Measurements from ENCODE around the gene NTN5. TPM values are rescaled to one million over a fixed set of nuclear protein-coding genes. Genes with fewer than 3 reads are reported as not detected.

NTN5 gene
- total and polyA plus RNA-seq, 4 donors: 0.10 to 2.3 (median 0.90) TPM

DNA sequence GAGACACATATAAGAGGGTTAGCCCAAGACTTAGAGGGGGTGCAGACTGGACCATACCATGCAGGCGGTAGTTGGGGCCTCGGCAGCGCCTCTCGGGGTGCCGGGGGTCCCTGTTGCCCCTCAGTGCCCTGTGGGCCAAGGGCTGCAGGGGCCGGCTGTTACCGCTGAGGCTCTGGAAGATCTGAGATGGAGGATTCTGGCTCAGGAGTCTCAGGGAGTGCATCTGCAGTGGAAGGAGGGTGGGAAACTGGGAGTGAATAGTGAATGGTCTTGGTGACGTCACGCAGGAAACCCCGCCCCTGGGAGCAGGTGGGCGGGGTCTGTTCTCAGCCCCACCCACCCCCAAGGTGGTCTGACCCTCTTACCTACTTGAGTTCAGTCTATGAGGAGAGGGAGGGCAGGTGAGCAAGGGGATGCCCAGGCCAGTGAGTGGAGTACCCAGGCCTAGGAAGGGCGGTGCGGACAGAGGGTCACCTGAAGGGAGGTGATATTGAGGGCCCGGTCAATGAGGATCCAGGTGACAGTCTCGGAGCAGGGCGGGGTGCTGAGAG, 33.9 kb downstream of the NTN5 start:
- Histone ChIP-seq H3K9me3 (ENCODE audit: control insufficient read depth, insufficient read depth, low read length) (no peaks in the 10 kb centered on the region), H3K4me3 (ENCODE audit: low read depth, low read length) (no peak overlapping the region), H3K27me3 (ENCODE audit: control insufficient read depth, insufficient read depth, low read length) (no peaks in the 10 kb centered on the region), H3K4me1 (ENCODE audit: control insufficient read depth, insufficient read depth, low read length) (peaks cover 58% of the 10 kb centered on the region), H3K27ac (ENCODE audit: low read depth, low read length) (peak overlapping the region; percentile 97), H3K36me3 (ENCODE audit: control insufficient read depth, insufficient read depth, low read length) (peaks cover 14% of the 10 kb centered on the region)
- WGBS (ENCODE audit: insufficient coverage): 92% methylated on average over 12 of the region's 16 CpGs
- no peak for DNase-seq (ENCODE audit: low read depth in 4 of 6, low spot score in 6 of 6)

GRCh38 chr19:48637948-48638830, 34.6 kb downstream of the NTN5 start:
- WGBS (ENCODE audit: insufficient coverage): 9% methylated on average over 26 of the region's 29 CpGs
- H3K27ac ChIP-seq (ENCODE audit: low read depth, low read length): peak overlapping the region; percentile 97
- peak in 3 of 6 donors; percentile 88 to 98 (median 97) for DNase-seq (ENCODE audit: low read depth in 4 of 6, low spot score in 6 of 6)
- no peaks in the 10 kb centered on the region for H3K27me3 ChIP-seq (ENCODE audit: control insufficient read depth, insufficient read depth, low read length)
- H3K4me1 ChIP-seq (ENCODE audit: control insufficient read depth, insufficient read depth, low read length): peaks cover 65% of the 10 kb centered on the region
- peak overlapping the region; percentile 75 for H3K4me3 ChIP-seq (ENCODE audit: low read depth, low read length)
- no peaks in the 10 kb centered on the region for H3K9me3 ChIP-seq (ENCODE audit: control insufficient read depth, insufficient read depth, low read length)
- peaks cover 20% of the 10 kb centered on the region for H3K36me3 ChIP-seq (ENCODE audit: control insufficient read depth, insufficient read depth, low read length)

DNA sequence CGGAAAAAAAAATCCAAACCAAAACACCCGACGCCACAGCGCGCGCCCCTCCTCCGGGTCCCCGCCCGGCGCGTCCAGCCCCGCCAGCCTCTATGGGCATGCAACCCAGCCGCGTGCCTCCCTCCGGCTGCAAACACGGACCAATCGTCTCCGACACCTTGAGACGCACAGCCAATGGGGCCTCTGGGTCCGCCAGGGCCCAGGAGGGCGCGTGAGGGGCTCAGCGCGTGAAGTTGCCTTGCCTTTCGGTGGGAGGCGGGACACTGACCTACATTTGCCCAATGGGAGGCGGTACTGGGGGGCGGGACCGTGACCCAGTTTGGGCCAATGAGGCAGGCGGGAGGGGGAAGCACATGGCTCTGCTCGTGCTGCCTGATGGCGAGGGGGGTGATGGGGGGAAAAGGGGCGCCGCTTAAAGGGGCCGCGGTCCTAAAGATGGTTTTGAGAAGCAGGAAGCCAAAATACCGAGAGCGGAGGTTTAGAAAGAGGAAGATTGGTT, 35.3 kb downstream of the NTN5 start:
- Histone ChIP-seq H3K27me3 (ENCODE audit: control insufficient read depth, insufficient read depth, low read length) (no peaks in the 10 kb centered on the region), H3K9me3 (ENCODE audit: control insufficient read depth, insufficient read depth, low read length) (no peaks in the 10 kb centered on the region), H3K4me1 (ENCODE audit: control insufficient read depth, insufficient read depth, low read length) (peaks cover 70% of the 10 kb centered on the region), H3K4me3 (ENCODE audit: low read depth, low read length) (peak overlapping the region; percentile 75), H3K27ac (ENCODE audit: low read depth, low read length) (peak overlapping the region; percentile 97), H3K36me3 (ENCODE audit: control insufficient read depth, insufficient read depth, low read length) (peaks cover 27% of the 10 kb centered on the region)
- DNase-seq (ENCODE audit: low read depth in 4 of 6, low spot score in 6 of 6): peak; percentile 89 to 100 (median 98)
- 0% methylated on average over 27 of the region's 38 CpGs for WGBS (ENCODE audit: insufficient coverage)

DNA sequence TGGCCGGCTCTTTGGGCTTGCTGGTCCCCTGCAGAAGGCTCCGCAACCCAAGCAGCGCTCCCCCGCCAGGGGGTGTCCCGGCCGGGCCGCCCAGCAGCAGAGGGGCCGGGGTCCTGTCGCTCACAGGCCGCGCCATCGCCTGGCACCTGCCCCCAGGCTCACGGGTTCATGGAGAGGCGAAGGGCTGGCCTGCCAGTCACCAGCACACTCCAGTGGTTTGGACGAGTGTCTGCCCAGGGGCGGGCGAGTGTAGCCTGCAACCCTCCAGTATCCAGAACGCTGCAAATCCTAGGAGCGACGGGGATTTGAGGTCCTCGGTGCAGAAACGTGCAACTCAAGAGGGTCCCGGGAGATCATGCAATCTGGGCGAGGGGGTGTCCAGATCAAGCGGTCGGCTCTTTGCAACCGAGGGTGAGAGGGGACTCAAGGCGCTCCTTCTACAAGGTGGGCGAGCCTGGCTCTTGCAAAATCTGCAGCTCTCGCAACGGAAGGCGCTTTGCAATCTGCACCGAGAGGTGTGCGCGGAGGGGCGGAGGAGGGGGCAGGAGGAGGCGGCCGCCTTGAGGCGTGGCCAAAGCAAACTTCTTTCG, 35.9 kb downstream of the NTN5 start, which contains the start of gene DBP:
DBP (minus strand) TSS at position 521 of the 590 bp plus-strand sequence; CDS start at position 136, 385 bp downstream.
- DNase-seq (ENCODE audit: low read depth in 4 of 6, low spot score in 6 of 6): no peak
- peaks cover 73% of the 10 kb centered on the region for H3K4me1 ChIP-seq (ENCODE audit: control insufficient read depth, insufficient read depth, low read length)
- H3K9me3 ChIP-seq (ENCODE audit: control insufficient read depth, insufficient read depth, low read length): no peaks in the 10 kb centered on the region
- peaks cover 32% of the 10 kb centered on the region for H3K36me3 ChIP-seq (ENCODE audit: control insufficient read depth, insufficient read depth, low read length)
- no peaks in the 10 kb centered on the region for H3K27me3 ChIP-seq (ENCODE audit: control insufficient read depth, insufficient read depth, low read length)
- under 1% methylated on average over 35 of the region's 40 CpGs for WGBS (ENCODE audit: insufficient coverage)
- H3K27ac ChIP-seq (ENCODE audit: low read depth, low read length): peak within 1 kb of the TSS; percentile 97
- peak within 1 kb of the TSS; percentile 75 for H3K4me3 ChIP-seq (ENCODE audit: low read depth, low read length)

DNA sequence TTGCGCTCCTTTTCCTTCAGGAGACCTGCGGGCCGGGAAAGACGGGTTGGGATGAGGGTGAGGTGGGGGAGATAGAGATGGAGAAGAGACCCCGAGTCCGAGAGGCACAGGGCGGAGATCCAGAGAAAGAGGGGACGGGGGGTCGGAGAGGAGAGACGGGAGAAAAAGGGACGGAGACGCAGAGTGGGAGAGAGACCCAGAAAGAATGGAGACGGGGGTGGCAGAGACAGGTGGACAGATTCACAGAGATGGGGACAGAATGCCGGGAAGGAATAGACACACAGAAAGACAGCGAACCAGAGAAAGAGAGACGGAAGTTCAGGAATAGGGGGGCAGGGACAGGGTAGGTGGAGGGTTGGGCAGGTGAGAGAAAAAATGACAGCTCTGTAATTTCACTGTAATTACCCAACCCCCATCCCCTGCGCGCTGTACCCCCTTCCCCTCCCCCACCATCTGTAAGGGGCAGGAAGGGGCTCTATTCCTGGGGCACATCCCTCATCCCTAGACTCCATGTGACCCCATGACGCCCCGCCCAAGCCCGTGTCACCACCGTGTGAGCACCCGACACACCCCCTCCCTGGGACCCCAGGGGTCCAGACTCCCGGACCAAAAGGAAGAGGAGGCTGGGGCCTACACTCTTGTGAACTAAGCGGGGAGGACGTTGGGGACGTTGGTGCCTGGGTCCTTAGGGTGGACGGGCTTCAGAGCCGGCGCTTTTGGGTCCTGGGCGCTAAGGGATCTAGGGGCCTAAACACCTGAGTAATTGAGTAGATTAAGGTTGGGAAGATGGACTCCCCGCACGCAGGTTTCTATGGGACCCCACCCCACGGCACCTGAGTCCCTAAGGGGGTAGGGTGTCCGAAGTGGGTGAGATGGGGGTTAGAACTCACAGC, 36.6 kb downstream of the NTN5 start:
- peak in 1 of 6 donors; percentile 26 for DNase-seq (ENCODE audit: low read depth in 4 of 6, low spot score in 6 of 6)
- H3K4me1 ChIP-seq (ENCODE audit: control insufficient read depth, insufficient read depth, low read length): peaks cover 77% of the 10 kb centered on the region
- H3K4me3 ChIP-seq (ENCODE audit: low read depth, low read length): peak overlapping the region; percentile 75
- H3K9me3 ChIP-seq (ENCODE audit: control insufficient read depth, insufficient read depth, low read length): no peaks in the 10 kb centered on the region
- H3K27ac ChIP-seq (ENCODE audit: low read depth, low read length): peak overlapping the region; percentile 97
- H3K27me3 ChIP-seq (ENCODE audit: control insufficient read depth, insufficient read depth, low read length): no peaks in the 10 kb centered on the region
- WGBS (ENCODE audit: insufficient coverage): 5% methylated on average over 31 of the region's 35 CpGs
- peaks cover 35% of the 10 kb centered on the region for H3K36me3 ChIP-seq (ENCODE audit: control insufficient read depth, insufficient read depth, low read length)

- peaks cover 85% of the 10 kb centered on the region for H3K4me1 ChIP-seq (ENCODE audit: control insufficient read depth, insufficient read depth, low read length)
- WGBS (ENCODE audit: insufficient coverage): 2% methylated on average over 67 of the region's 67 CpGs
- H3K27ac ChIP-seq (ENCODE audit: low read depth, low read length): peak overlapping the region; percentile 97
- H3K36me3 ChIP-seq (ENCODE audit: control insufficient read depth, insufficient read depth, low read length): peaks cover 41% of the 10 kb centered on the region
- H3K27me3 ChIP-seq (ENCODE audit: control insufficient read depth, insufficient read depth, low read length): no peaks in the 10 kb centered on the region
- no peaks in the 10 kb centered on the region for H3K9me3 ChIP-seq (ENCODE audit: control insufficient read depth, insufficient read depth, low read length)
- peak overlapping the region; percentile 75 for H3K4me3 ChIP-seq (ENCODE audit: low read depth, low read length)
- DNase-seq (ENCODE audit: low read depth in 4 of 6, low spot score in 6 of 6): peak in 2 of 6 donors; percentile 65 to 75
Measured at GRCh38 chr19:48635263-48635965, 37.4 kb downstream of the NTN5 start.

DNA sequence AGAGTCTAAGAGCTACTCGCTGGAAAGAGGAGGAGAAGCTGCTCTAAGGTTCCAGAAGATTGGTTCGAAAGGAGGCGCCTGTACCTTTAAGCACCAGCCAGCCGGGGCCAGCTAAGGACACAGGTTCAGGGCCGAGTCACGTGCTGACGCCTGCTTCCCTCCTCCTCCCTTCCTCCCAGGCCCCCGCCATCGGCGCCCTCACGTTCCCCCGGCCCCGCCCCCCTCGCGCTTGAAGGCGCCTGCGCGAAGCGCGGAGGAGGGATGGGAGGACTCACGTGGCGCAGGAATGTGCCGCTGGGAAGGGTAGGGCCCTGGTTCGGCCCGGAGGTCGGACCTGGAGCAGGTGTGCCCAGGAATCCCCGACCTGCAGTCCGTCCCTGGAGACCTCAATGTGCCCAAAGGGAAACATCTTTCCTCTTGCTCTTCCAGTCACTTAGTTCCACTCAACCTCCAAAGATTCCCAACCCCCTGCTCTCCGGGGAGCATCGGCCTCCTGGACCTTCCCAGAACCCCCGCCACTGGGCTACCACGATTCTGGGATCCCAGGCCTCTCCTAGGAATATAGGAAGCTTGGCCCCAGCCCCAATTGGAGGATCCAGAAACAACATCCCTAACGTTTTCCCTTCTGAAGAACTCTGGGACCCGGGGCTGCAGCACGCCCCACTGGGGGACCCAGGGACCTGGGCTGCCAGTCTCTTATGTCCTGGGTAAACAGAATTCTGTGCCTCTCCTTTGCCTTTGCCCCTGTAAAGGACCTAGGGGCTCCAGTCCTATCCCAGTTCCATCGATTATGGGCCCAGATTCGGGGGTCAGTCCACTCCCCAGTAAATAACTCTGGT, 38.2 kb downstream of the NTN5 start:
- peaks cover 89% of the 10 kb centered on the region for H3K4me1 ChIP-seq (ENCODE audit: control insufficient read depth, insufficient read depth, low read length)
- peak in 4 of 6 donors; percentile 85 to 98 (median 92) for DNase-seq (ENCODE audit: low read depth in 4 of 6, low spot score in 6 of 6)
- 10% methylated on average over 34 of the region's 37 CpGs for WGBS (ENCODE audit: insufficient coverage)
- H3K27ac ChIP-seq (ENCODE audit: low read depth, low read length): peak overlapping the region; percentile 92
- no peaks in the 10 kb centered on the region for H3K9me3 ChIP-seq (ENCODE audit: control insufficient read depth, insufficient read depth, low read length)
- peak overlapping the region; percentile 32 for H3K4me3 ChIP-seq (ENCODE audit: low read depth, low read length)
- H3K36me3 ChIP-seq (ENCODE audit: control insufficient read depth, insufficient read depth, low read length): peaks cover 45% of the 10 kb centered on the region
- no peaks in the 10 kb centered on the region for H3K27me3 ChIP-seq (ENCODE audit: control insufficient read depth, insufficient read depth, low read length)

- Histone ChIP-seq H3K4me3 (ENCODE audit: low read depth, low read length) (peak overlapping the region; percentile 32), H3K27ac (ENCODE audit: low read depth, low read length) (peak overlapping the region; percentile 92), H3K4me1 (ENCODE audit: control insufficient read depth, insufficient read depth, low read length) (peaks cover 86% of the 10 kb centered on the region), H3K27me3 (ENCODE audit: control insufficient read depth, insufficient read depth, low read length) (no peaks in the 10 kb centered on the region), H3K36me3 (ENCODE audit: control insufficient read depth, insufficient read depth, low read length) (peaks cover 45% of the 10 kb centered on the region), H3K9me3 (ENCODE audit: control insufficient read depth, insufficient read depth, low read length) (no peaks in the 10 kb centered on the region)
- no peak for DNase-seq (ENCODE audit: low read depth in 4 of 6, low spot score in 6 of 6)
- WGBS (ENCODE audit: insufficient coverage): 74% methylated on average over 6 of the region's 7 CpGs
Measured at GRCh38 chr19:48634036-48634342, 38.8 kb downstream of the NTN5 start.
